Measurements from ENCODE around the gene FEZF1. TPM values are rescaled to one million over a fixed set of nuclear protein-coding genes. Genes with fewer than 3 reads are reported as not detected.

The FEZF1 gene
- polyA plus RNA-seq, 1 donor from 2014 or later: not detected

DNA sequence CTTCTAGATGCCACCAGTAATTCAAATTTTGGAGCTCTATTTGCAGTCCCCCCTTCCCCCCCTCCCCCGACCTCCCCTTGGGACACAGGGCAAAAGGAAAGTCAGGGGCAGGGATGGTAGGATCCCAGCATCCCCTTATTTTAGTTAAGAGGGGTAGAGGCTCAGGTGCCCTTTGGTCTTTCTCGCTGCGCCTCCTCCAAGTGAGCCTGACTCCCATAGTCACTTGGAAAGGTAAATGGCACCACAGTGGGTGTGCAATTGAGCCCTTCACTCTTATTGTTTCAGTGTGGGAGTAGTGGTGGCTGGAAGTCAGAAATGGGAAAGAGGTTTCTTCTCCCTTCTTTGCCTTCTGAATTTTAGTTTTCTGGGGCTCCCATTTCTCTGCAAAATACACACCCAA, 8.2 kb upstream of the FEZF1 start:
- no peak overlapping the region for H3K4me3 Mint-ChIP-seq
- H3K27me3 Mint-ChIP-seq: peaks cover 49% of the 10 kb centered on the region
- peaks cover 0 to 5% (median 0%) of the 10 kb centered on the region in 3 donors for H3K9me3 Mint-ChIP-seq
- no peak overlapping the region for H3K27ac Mint-ChIP-seq
- H3K4me1 Mint-ChIP-seq: peaks cover 2 to 6% (median 5%) of the 10 kb centered on the region in 3 donors
- H3K36me3 Mint-ChIP-seq: no peaks in the 10 kb centered on the region

DNA sequence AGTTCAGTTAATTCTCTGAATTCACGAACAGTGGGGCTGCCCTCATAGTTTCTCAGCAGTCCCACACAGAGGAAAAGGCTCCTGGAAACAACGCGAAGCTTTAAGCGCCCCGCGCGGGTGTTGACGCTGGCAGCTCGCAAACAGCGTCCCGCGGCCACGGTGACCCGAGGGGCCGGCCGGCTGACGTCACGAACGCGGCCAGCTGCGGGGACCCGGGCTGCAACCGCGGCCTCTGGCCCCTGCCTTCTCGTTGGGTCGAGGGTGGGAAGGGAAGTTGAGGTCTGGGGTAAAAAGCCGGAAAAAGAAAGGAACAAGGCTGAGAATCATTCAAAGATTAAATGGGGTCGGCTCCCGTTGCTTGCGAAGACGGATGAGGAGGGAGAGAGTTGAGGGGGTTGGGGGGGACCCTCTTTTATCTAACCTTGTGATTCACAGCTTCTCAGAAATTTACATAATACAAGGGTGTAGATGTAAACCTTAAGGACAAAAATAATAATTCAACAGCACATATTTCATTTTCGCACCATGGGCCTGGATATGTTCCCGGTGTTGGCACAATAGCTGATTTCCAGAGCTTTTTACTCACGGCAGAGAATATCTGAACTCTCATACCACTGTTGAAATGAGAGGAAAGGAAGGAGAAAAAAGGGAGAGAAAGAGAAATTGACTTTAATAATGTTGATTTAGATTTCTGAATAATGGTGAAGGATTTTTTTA, 7.3 kb upstream of the FEZF1 start:
- peaks cover 0 to 5% (median 0%) of the 10 kb centered on the region in 3 donors for H3K9me3 Mint-ChIP-seq
- H3K27ac Mint-ChIP-seq: no peak overlapping the region
- peaks cover 46% of the 10 kb centered on the region for H3K27me3 Mint-ChIP-seq
- no peak overlapping the region for H3K4me3 Mint-ChIP-seq
- H3K36me3 Mint-ChIP-seq: no peaks in the 10 kb centered on the region
- peaks cover 2 to 6% (median 5%) of the 10 kb centered on the region in 3 donors for H3K4me1 Mint-ChIP-seq

GRCh38 chr7:122311050-122311700, 6.6 kb upstream of the FEZF1 start:
- Mint-ChIP-seq H3K4me1 (peaks cover 2 to 6% (median 5%) of the 10 kb centered on the region in 3 donors), H3K9me3 (peaks cover 0 to 5% (median 0%) of the 10 kb centered on the region in 3 donors), H3K36me3 (no peaks in the 10 kb centered on the region), H3K27ac (no peak overlapping the region), H3K27me3 (peaks cover 45% of the 10 kb centered on the region), H3K4me3 (peak overlapping the region in 1 of 4 donors; percentile 45)

- peaks cover 0 to 2% (median 0%) of the 10 kb centered on the region in 3 donors for H3K9me3 Mint-ChIP-seq
- H3K4me3 Mint-ChIP-seq: no peak overlapping the region
- no peaks in the 10 kb centered on the region for H3K36me3 Mint-ChIP-seq
- peaks cover 2 to 6% (median 5%) of the 10 kb centered on the region in 3 donors for H3K4me1 Mint-ChIP-seq
- H3K27me3 Mint-ChIP-seq: peaks cover 44% of the 10 kb centered on the region
- H3K27ac Mint-ChIP-seq: no peak overlapping the region
Observed at GRCh38 chr7:122310119-122311021, 5.8 kb upstream of the FEZF1 start.

DNA sequence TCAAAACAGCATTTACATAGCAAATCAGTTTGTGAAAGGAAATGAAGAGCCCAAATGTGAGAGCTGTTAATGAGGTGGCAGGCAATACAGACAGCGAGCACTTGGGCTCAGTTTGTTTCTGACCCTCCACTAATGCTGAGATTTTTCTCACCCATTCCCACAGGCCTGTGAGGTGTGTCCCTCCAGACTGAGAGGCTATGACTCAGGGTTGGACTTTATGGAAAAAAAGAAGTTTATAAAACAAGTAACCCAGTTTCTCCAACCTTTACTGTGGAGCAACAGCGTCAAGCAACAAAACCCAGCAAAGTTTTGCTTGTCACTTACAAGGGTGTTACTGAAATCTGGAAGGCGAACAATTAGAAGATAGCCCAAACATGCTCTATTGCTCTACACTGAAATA, 4.9 kb upstream of the FEZF1 start:
- Mint-ChIP-seq H3K27ac (no peak overlapping the region), H3K4me1 (peaks cover 2 to 6% (median 5%) of the 10 kb centered on the region in 3 donors), H3K36me3 (no peaks in the 10 kb centered on the region), H3K9me3 (no peaks in the 10 kb centered on the region), H3K27me3 (peaks cover 42% of the 10 kb centered on the region), H3K4me3 (no peak overlapping the region)

DNA sequence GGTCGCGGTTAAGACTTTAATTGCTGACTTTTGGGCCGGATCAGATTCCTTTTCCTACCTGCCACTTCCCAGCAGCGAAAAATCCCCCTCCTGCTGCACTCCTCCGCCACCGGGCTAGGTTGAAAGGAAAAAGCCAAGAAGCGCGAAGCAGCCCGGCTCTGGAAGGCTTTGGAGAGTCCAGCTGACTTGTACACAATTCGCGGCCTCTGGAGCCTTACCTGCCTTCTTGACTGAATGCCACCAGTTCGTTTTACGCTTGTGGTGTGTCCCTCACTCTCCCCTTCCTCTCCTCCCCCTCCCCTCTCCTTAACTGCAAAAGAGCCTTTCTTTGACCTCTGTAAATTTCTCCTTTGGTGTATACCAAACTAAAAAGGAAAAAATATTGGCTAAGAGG, 2.7 kb upstream of the FEZF1 start:
- Mint-ChIP-seq H3K27me3 (peaks cover 45% of the 10 kb centered on the region), H3K9me3 (no peaks in the 10 kb centered on the region)

DNA sequence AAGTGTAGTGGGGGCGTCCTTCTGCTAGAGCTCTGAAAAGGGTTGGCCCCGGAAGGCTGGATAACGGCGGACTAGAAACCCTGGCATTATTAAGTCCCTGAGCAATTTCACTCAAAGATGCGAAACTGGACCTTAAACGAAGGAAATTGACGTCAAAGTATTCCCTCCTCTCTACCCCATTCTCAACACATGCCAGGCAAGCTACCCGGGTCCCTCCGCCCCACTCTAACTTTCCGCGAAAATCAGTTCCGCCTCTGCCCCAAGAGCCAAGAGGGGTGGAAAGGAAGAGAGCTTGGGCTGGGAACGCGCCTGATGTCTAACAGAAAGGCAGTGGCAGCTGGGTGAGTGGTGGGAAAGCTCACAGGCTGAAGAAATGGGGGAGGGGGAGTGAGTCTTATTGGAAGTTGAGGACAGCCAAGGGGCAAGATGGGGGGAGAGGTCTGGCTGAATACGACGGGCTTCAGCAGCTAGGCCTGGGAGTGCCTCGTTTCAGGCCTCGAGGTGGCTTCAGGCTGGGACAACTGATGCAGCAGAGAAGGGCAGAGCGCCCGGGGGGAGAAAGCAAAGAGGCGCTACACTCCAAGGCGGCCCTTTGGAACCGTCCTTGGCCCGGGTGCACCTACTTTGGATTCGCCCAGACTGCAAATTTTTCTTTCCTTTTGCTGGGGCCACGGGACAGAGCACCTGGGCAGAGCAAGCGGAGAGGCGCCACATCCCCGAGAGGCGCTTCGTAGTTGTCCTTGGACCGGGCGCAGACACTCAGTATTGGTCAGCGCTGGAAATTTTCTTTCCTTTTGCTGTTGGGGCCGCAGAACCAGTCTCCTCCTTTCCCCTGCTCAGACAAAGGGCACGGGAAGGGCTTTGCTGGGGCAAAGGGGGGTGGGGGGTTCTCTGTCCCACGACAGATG, 2.0 kb upstream of the FEZF1 start:
- peaks cover 49% of the 10 kb centered on the region for H3K27me3 Mint-ChIP-seq
- no peak overlapping the region for H3K4me3 Mint-ChIP-seq
- no peak overlapping the region for H3K27ac Mint-ChIP-seq
- no peaks in the 10 kb centered on the region for H3K9me3 Mint-ChIP-seq
- no peaks in the 10 kb centered on the region for H3K36me3 Mint-ChIP-seq
- peaks cover 2 to 6% (median 5%) of the 10 kb centered on the region in 3 donors for H3K4me1 Mint-ChIP-seq

More for the DNA sequence above, 2.7 kb upstream of the FEZF1 start:
- Mint-ChIP-seq H3K4me3 (no peak overlapping the region), H3K36me3 (no peaks in the 10 kb centered on the region), H3K27ac (no peak overlapping the region), H3K4me1 (peaks cover 2 to 6% (median 5%) of the 10 kb centered on the region in 3 donors)

DNA sequence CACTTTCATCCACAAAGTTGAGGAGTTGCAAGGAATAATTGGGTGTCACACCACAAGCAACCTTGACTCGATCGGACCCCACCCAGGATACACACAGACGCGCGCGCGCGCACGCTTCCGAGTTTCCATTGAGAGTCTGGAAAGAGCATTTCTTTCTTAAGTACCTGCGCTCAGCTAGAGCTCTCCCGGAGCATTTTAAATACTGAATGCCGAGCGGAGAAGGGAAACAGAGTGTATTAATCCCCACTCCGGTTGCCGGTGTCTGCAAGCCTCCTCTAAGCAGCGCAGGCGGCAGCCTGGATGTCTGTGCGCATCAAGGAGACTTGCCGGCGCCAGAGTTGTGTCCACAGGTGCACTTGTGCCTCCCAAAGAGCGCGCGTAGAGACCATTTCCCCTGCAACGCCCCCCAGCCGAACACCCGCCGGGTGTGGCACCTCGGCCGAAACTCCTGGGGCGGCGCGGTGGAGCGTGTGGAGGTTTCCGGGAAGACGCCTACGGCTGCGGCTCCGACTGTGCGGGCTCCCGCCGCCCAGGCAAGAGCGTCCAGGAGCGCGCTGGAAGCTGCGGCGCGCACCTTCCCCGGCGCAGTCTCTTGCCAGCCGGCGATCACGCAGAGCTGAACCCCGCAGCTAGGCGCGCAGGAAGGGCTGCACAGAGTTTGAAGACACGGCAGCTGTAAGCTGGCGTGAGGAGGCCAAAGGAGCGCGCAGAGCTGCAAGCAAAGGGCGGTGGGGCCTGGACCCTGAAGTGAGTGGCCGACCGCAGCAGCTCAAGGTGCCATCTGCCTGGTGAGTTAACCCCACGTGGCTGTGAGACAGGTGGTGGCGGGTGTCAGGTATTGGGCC, 1.1 kb upstream of the FEZF1 start:
- H3K36me3 Mint-ChIP-seq: no peaks in the 10 kb centered on the region
- peak overlapping the region in 1 of 4 donors; percentile 34 for H3K4me3 Mint-ChIP-seq
- H3K27me3 Mint-ChIP-seq: peaks cover 48% of the 10 kb centered on the region
- no peaks in the 10 kb centered on the region for H3K4me1 Mint-ChIP-seq
- no peak overlapping the region for H3K27ac Mint-ChIP-seq
- H3K9me3 Mint-ChIP-seq: no peaks in the 10 kb centered on the region

GRCh38 chr7:122304996-122305421, 459 bp upstream of the FEZF1 start:
- Mint-ChIP-seq H3K27ac (no peak overlapping the region), H3K4me1 (no peaks in the 10 kb centered on the region), H3K36me3 (no peaks in the 10 kb centered on the region), H3K27me3 (peaks cover 51% of the 10 kb centered on the region), H3K4me3 (no peak overlapping the region), H3K9me3 (no peaks in the 10 kb centered on the region)

DNA sequence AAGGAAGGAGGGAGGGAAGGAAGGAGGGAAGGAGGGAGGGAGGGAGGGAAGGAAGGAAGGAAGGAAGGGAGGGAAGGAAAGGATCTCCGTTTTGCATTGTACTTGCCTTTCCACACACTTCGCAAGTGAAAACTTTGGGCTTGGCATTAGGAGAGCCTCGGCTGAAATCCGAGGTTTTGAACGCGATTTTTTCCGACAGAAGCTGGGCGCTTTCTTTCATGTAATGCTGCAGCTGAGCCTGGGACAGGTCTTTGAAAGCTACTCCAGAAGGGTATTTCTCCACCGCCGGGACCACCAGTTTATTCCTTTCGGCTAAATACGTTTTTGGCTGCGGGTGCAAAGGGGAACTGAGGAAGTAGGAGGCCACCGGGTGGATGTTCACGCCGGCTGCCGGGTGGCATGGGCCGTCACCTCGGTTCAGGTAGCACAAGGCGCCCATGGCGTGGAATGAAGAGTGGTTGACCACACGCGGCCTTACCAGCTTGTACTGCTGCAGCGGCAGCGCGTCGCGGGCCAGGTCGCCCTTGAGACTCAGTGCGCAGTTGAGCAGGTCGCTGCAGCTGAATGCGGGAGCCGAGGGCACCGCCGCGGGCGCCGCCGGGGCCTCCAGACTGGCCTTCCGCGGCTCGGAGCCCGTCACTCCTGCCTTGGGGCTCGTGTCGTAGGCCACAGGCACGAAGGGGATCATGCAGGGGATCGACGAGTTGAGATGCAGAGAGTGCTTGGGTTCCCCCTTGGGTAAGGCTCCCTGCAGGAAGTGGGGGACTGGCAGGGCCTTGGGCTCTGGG, 825 bp downstream of the FEZF1 start:
- Mint-ChIP-seq H3K9me3 (peaks cover 0 to under 1% (median 0%) of the 10 kb centered on the region in 3 donors), H3K27me3 (peaks cover 56% of the 10 kb centered on the region), H3K4me3 (no peak overlapping the region), H3K27ac (no peak overlapping the region), H3K4me1 (no peaks in the 10 kb centered on the region), H3K36me3 (no peaks in the 10 kb centered on the region)

DNA sequence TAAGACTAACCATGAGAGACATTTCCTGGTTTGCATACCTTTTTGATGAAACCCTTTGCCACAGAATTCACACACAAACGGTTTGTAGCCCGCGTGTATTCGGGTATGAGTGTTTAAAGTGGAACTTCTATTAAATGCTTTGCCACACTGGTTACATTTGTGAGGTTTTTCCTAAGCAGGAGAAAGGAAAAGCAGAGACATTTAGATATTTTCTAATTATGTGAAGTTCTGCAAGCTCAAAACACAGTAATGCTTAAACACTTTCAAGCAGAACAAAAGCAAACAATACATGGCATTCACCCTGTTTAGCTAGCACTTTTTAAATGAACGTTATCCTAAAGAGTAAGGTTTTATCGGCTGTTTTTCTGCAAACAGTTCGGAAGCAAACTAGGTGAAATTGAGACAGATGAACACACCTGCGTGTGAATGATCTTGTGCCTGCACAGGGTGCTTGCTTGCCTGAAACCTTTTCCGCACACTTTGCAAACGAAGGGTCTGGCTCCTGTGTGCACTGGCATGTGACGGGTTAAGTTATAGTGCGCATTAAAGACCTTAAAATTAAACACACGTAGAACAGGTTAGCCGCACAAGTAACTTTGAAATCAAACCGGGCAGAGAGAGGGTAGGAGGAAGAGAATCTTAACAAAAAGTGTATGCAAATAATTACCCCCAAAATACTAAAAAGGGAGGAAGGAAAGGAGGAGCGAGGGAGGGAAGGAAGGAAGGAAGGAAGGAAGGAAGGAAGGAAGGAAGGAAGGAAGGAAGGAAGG, 1.6 kb downstream of the FEZF1 start:
- H3K4me3 Mint-ChIP-seq: no peak overlapping the region

More for the DNA sequence above, 1.6 kb downstream of the FEZF1 start:
- H3K9me3 Mint-ChIP-seq: peaks cover 0 to 1% (median 0%) of the 10 kb centered on the region in 3 donors
- H3K4me1 Mint-ChIP-seq: no peaks in the 10 kb centered on the region
- H3K36me3 Mint-ChIP-seq: no peaks in the 10 kb centered on the region
- H3K27me3 Mint-ChIP-seq: peaks cover 61% of the 10 kb centered on the region
- H3K27ac Mint-ChIP-seq: no peak overlapping the region

Data from IgD-negative memory B cell (primary cell).